ENCODE data around the gene FFAR2.

FFAR2 gene

DNA sequence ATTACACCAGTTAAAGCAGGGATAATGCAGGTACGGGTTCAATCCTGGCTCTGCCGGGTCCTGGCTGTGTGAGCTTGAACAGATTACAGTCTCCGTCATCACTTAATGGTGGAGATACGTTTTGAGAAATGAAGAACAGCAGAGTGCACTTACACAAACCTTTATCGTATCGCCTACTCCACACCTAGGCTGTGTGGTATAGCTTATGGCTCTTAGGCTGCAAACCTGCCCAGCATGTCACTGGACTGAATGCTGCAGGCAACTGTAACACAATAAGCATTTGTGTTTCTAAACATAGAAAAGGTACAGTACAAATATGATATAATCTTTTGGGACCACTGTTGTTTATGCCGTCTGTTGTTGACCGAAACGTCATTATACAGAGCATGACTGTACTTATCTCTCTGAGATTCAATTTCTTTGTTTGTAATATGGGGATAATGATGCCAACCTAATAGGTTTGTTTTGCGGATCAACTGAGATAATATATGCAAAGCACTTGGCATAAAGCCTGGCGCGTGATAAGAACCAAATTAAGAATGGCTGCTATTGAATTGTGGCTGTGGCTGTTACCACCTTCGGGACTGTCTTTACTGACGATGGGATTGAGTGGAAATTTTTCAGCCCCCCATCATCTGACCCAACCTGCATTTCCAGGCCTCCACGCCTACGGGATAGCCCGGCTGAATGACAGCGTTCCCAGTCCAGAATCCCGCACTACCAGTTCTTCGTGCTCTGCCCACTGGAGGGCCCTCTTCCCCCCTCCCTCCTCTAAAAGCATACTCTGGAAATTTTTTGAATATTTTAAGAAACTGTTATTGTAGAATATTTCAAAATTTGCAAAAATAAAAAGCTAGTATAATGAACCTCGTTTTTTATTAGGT is 31.0 kb downstream of the FFAR2 start:
- Histone ChIP-seq H3K9ac (ENCODE audit: low read depth, low read length) (no peak overlapping the region), H3K27me3 (ENCODE audit: control insufficient read depth, insufficient read depth, low read length) (no peaks in the 10 kb centered on the region), H3K4me3 (ENCODE audit: low read depth, low read length) (no peak overlapping the region), H3K36me3 (ENCODE audit: control insufficient read depth, insufficient read depth, low read length) (no peaks in the 10 kb centered on the region), H3K9me3 (ENCODE audit: control insufficient read depth, insufficient read depth, low read length) (no peaks in the 10 kb centered on the region), H3K4me1 (ENCODE audit: control insufficient read depth, insufficient read depth, low read length) (no peaks in the 10 kb centered on the region)

DNA sequence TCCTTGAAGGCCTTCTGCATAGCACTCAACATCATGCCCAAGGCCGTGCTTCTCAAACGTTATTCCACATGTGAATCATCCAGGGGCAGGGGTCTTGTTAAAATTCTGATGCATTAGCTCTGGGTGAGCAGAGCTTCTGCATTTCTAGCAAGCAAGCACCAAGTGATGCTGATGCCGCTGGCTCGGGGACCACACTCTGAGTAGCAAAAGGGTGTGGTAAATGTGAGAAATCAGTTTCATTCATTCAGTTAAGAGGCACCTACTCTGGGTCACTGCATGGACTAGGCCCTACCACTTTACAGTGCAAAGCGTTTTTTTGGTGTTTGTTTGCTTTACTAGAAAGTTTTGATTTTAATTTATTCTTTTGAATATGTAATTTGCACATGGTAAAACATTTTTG is 35.0 kb downstream of the FFAR2 start:
- Histone ChIP-seq H3K4me3 (ENCODE audit: low read depth, low read length) (no peak overlapping the region), H3K27me3 (ENCODE audit: control insufficient read depth, insufficient read depth, low read length) (no peaks in the 10 kb centered on the region), H3K9ac (ENCODE audit: low read depth, low read length) (no peak overlapping the region), H3K9me3 (ENCODE audit: control insufficient read depth, insufficient read depth, low read length) (no peaks in the 10 kb centered on the region), H3K4me1 (ENCODE audit: control insufficient read depth, insufficient read depth, low read length) (no peaks in the 10 kb centered on the region), H3K36me3 (ENCODE audit: control insufficient read depth, insufficient read depth, low read length) (no peaks in the 10 kb centered on the region)

DNA sequence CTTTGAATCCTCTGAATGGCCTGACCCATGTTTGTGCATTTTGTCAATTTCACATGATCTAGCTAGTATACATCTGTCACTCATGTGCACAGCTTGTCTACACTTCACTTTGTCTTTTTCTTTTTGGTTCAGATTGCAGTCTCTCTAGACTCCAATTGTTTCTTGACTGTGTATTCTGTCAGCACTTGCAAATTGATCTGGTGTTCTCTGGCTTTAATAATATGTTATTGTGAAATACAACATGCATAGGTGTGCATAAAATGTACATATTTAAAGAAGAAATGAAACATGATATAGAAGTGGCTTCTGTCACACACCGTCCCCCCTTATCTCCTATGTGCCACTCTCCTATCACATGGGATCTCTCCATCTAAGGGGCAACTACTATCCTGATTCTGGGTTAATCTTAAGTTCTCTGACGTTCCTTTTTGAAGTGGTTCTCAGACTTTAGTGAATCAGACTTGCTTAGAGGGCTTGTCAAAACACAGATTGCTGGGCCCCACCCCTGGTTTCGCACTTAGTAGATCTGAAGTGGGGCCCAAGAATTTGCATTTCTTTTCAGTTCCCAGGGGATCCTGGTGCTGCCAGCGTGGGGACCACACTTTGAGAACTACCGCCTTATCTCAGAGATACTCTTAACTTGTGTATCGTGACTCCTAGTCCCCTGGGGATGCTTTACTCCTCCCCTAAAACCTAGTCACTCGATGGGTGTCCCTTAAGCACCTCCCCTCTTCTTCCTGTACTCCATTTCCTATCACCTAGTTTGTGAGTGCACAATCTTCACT is 36.4 kb downstream of the FFAR2 start:
- Histone ChIP-seq H3K27me3 (ENCODE audit: control insufficient read depth, insufficient read depth, low read length) (no peaks in the 10 kb centered on the region), H3K9me3 (ENCODE audit: control insufficient read depth, insufficient read depth, low read length) (no peaks in the 10 kb centered on the region), H3K4me3 (ENCODE audit: low read depth, low read length) (no peak overlapping the region), H3K9ac (ENCODE audit: low read depth, low read length) (no peak overlapping the region), H3K36me3 (ENCODE audit: control insufficient read depth, insufficient read depth, low read length) (no peaks in the 10 kb centered on the region), H3K4me1 (ENCODE audit: control insufficient read depth, insufficient read depth, low read length) (no peaks in the 10 kb centered on the region)

DNA sequence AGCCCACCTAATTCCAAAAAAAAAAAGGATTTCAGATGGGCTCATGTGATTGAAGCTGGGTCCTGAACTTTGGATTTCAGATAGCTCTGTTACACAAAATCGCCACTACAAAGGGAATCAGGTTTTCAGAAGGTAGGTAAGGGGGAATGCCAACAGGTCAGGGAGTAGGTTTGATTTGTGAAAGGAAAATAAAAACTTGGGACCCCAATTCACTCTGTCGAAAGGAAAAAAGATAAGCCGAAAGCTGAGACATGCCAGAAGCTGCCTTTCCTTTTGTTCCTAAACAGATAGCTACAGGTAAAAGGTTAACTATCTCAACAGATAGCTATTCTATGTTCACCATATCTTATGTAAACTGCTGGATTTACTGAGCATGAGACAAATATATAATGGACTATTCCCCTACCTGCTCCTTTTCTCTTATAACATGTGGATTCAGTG is 38.2 kb downstream of the FFAR2 start:
- no peaks in the 10 kb centered on the region for H3K27me3 ChIP-seq (ENCODE audit: control insufficient read depth, insufficient read depth, low read length)
- H3K9me3 ChIP-seq (ENCODE audit: control insufficient read depth, insufficient read depth, low read length): no peaks in the 10 kb centered on the region
- H3K4me3 ChIP-seq (ENCODE audit: low read depth, low read length): no peak overlapping the region
- H3K36me3 ChIP-seq (ENCODE audit: control insufficient read depth, insufficient read depth, low read length): no peaks in the 10 kb centered on the region
- H3K9ac ChIP-seq (ENCODE audit: low read depth, low read length): no peak overlapping the region
- H3K4me1 ChIP-seq (ENCODE audit: control insufficient read depth, insufficient read depth, low read length): no peaks in the 10 kb centered on the region

DNA sequence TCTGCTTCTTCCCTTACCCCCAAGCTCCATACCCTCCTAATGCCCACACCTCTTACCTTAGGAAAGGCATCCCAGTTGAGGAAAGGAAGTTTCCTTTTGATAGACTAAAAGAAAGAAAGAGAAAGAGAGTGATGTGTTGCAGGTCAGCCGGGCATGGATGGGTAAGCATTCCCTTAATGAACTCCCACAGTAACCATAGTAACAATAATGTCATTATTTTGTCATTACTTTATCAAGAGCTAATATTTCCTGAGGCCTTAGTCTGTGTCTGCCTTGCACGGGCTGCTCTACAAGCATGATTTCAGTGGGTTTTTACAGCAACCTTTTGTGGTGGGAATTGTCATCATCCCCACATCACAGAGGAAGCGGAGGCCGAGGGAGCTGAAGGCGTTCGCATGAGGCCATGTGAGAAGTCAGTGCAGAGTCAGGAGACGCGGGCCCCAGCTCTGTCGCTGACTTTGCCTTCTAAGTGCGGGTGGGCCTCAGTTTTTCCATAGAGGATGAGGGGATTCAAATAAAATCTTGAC is 39.7 kb downstream of the FFAR2 start:
- Histone ChIP-seq H3K9me3 (ENCODE audit: control insufficient read depth, insufficient read depth, low read length) (no peaks in the 10 kb centered on the region), H3K4me1 (ENCODE audit: control insufficient read depth, insufficient read depth, low read length) (no peaks in the 10 kb centered on the region), H3K36me3 (ENCODE audit: control insufficient read depth, insufficient read depth, low read length) (no peaks in the 10 kb centered on the region), H3K9ac (ENCODE audit: low read depth, low read length) (no peak overlapping the region), H3K4me3 (ENCODE audit: low read depth, low read length) (no peak overlapping the region), H3K27me3 (ENCODE audit: control insufficient read depth, insufficient read depth, low read length) (no peaks in the 10 kb centered on the region)

DNA sequence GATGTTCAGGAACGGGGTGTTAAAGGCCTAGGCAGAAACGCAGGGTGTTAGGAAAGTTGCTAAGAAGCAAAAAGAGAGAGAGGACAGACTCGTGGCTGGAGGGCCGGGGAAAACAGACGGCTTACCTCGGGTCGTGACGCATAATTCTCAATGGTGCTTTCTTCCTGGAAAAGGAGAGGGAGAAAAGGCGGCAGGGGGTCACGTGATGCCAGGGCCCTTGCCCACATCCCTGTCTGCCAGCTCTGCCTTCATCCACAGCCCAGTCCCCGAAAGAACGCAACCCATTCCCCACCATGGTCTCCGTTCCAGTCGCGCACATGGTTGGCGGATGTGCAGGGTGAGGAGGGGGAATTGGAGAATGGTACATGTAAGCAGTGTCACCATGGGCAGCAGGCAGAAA is 40.6 kb downstream of the FFAR2 start:
- H3K9ac ChIP-seq (ENCODE audit: low read depth, low read length): no peak overlapping the region
- H3K4me3 ChIP-seq (ENCODE audit: low read depth, low read length): no peak overlapping the region
- no peaks in the 10 kb centered on the region for H3K4me1 ChIP-seq (ENCODE audit: control insufficient read depth, insufficient read depth, low read length)
- no peaks in the 10 kb centered on the region for H3K27me3 ChIP-seq (ENCODE audit: control insufficient read depth, insufficient read depth, low read length)
- no peaks in the 10 kb centered on the region for H3K36me3 ChIP-seq (ENCODE audit: control insufficient read depth, insufficient read depth, low read length)
- no peaks in the 10 kb centered on the region for H3K9me3 ChIP-seq (ENCODE audit: control insufficient read depth, insufficient read depth, low read length)

DNA sequence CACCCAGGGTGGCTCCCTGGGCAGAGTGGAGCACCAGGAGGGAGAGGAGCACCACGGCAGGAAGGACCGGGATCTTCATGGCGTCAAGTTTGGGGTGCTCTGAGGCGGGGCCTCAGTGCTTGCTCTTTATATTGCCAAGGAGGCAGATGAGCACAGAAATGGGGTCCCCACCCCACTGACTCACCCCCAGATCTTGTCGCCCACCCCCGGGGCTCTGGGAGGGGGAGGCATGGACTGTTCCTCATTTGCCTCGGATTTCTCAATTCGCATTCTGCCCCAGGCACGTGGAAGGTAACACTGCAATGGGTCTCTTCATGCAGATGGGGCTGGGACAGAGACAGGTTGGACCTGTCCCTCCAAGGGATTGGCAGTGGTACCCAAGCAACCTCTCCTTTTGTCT is 42.3 kb downstream of the FFAR2 start, which contains the start of gene KRTDAP:
TSS of gene KRTDAP (minus strand) at position 101 of the 400 bp plus-strand sequence. CDS start at position 79, 22 bp downstream.
- Histone ChIP-seq H3K9me3 (ENCODE audit: control insufficient read depth, insufficient read depth, low read length) (no peaks in the 10 kb centered on the region), H3K9ac (ENCODE audit: low read depth, low read length) (no peak within 1 kb of the TSS), H3K36me3 (ENCODE audit: control insufficient read depth, insufficient read depth, low read length) (no peaks in the 10 kb centered on the region), H3K4me1 (ENCODE audit: control insufficient read depth, insufficient read depth, low read length) (no peaks in the 10 kb centered on the region), H3K4me3 (ENCODE audit: low read depth, low read length) (no peak within 1 kb of the TSS), H3K27me3 (ENCODE audit: control insufficient read depth, insufficient read depth, low read length) (no peaks in the 10 kb centered on the region)

DNA sequence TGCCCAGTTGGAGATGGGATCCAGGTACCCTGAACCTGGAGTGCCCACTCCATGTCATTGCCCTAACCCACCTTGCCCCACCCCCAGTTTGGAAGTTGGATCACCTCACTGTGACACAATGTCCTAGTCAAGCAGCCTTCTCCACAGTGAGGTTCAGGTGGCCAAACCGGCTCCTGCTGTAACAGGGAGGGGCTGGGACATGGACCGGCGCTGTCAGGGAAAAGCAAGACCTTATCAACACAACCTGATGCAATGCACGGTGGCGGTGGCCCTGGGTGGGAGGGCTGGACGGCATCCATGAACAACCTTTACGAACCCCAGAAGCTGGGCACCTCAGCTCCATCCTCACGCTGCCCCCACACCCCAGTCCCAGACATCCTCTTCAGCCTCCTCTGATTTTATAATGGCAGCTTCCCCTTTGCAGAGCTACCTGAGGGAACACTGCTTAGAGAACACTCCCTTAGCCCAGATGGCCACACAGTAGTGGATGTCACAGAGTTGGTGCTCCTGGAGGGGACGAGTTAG is 43.8 kb downstream of the FFAR2 start:
- H3K4me1 ChIP-seq (ENCODE audit: control insufficient read depth, insufficient read depth, low read length): no peaks in the 10 kb centered on the region
- H3K4me3 ChIP-seq (ENCODE audit: low read depth, low read length): no peak overlapping the region
- no peaks in the 10 kb centered on the region for H3K36me3 ChIP-seq (ENCODE audit: control insufficient read depth, insufficient read depth, low read length)
- no peak overlapping the region for H3K9ac ChIP-seq (ENCODE audit: low read depth, low read length)
- no peaks in the 10 kb centered on the region for H3K27me3 ChIP-seq (ENCODE audit: control insufficient read depth, insufficient read depth, low read length)
- no peaks in the 10 kb centered on the region for H3K9me3 ChIP-seq (ENCODE audit: control insufficient read depth, insufficient read depth, low read length)

DNA sequence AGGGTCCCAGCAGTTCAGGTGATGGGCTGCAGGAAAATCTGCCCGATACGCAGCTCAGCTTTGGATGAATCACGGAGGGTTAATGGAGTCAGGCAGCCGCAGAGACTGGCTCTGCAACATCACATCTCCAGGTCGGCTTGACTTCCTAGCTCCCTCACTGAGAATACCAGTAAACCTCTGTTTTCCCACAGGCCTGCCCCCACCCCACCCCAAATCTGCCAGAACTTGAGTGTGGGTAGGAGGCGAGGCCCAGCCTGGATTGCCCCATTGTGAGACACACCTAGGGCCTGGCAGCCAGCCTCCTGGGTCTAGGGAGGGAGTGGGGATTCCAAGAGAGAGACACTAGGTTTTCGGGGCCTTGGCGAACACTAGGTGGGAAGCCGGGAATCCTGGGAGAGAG is 45.9 kb downstream of the FFAR2 start:
- no peaks in the 10 kb centered on the region for H3K9me3 ChIP-seq (ENCODE audit: control insufficient read depth, insufficient read depth, low read length)

DNA sequence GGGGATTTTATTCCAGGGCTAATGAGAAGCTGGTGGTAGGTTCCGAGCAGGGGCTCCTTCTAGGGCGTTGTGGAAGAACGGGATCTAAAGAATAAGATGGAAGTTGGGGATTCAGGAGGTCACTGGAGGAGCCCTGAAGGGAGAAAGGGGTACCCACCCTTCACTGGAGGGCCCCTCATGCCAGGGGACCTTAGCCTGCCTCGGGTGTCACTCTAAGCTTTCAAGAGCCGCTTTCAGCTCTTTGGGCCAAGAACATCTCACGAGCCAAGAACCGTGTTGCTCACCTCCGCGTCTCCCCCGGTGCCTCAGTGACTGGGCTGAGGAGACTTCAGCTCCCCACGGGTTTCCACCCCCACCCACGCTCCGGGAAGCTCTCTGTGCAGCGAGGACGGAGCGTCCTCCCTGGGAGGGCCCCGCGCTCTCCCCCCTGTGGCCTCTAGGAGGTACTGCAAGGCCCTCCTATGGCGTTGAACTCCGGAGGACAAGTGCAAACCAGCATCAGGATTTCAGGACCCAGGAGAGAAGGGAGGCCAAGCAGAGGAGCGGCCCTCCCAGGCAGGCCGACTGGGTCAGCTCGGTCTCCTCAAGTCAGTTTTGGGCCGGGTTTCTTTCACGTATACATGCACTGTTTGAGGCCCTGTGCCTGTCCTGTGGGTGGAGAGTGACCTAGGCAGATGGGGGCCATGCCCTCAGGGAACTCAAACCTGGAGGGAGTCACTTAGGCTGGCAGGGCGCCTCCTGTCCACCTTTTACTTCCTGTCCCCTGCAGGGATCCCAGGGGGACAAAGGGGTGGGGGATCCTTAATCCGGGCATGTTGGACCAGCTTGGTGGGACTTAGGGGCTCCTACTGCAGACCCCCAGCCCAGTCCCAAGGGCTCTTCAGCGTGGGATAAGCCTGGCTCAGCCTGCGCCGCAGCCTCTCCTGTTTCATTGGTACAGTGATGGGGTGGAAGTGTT is 47.3 kb downstream of the FFAR2 start:
- H3K27me3 ChIP-seq (ENCODE audit: control insufficient read depth, insufficient read depth, low read length): no peaks in the 10 kb centered on the region

More for the DNA sequence above, 45.9 kb downstream of the FFAR2 start:
- H3K36me3 ChIP-seq (ENCODE audit: control insufficient read depth, insufficient read depth, low read length): peaks cover 7% of the 10 kb centered on the region
- no peak overlapping the region for H3K9ac ChIP-seq (ENCODE audit: low read depth, low read length)
- H3K27me3 ChIP-seq (ENCODE audit: control insufficient read depth, insufficient read depth, low read length): no peaks in the 10 kb centered on the region
- H3K4me3 ChIP-seq (ENCODE audit: low read depth, low read length): no peak overlapping the region
- no peaks in the 10 kb centered on the region for H3K4me1 ChIP-seq (ENCODE audit: control insufficient read depth, insufficient read depth, low read length)

DNA sequence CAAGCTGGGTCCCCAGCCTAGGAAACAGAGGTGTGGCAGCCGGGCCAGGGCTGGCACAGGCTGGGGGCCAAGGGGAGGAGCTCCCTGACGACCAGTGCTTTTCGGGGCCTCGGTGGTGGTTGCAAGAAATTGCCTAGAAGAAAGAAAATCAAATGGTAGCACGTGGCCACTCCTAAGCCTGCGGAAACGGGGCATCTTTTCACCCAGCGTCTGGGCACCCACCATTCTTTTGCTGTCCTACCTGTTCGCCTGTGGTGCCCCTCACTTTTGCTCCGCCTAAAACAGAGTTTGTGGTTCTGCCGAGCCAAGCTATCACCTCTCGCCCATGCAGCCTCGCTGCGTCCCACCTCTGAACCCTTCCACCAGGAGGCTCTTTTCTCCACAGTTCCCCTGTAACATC is 49.3 kb downstream of the FFAR2 start:
- Histone ChIP-seq H3K9me3 (ENCODE audit: control insufficient read depth, insufficient read depth, low read length) (no peaks in the 10 kb centered on the region), H3K9ac (ENCODE audit: low read depth, low read length) (no peak overlapping the region), H3K4me3 (ENCODE audit: low read depth, low read length) (no peak overlapping the region), H3K4me1 (ENCODE audit: control insufficient read depth, insufficient read depth, low read length) (no peaks in the 10 kb centered on the region), H3K36me3 (ENCODE audit: control insufficient read depth, insufficient read depth, low read length) (peaks cover 31% of the 10 kb centered on the region), H3K27me3 (ENCODE audit: control insufficient read depth, insufficient read depth, low read length) (no peaks in the 10 kb centered on the region)

More for the DNA sequence above, 47.3 kb downstream of the FFAR2 start:
- peaks cover 20% of the 10 kb centered on the region for H3K36me3 ChIP-seq (ENCODE audit: control insufficient read depth, insufficient read depth, low read length)
- H3K4me1 ChIP-seq (ENCODE audit: control insufficient read depth, insufficient read depth, low read length): no peaks in the 10 kb centered on the region
- H3K9me3 ChIP-seq (ENCODE audit: control insufficient read depth, insufficient read depth, low read length): no peaks in the 10 kb centered on the region
- no peak overlapping the region for H3K9ac ChIP-seq (ENCODE audit: low read depth, low read length)
- H3K4me3 ChIP-seq (ENCODE audit: low read depth, low read length): peak overlapping the region; percentile 35
